NCI-H187 treated with DMSO at 0.1 percent for 48 hours (cell line): Measurements from ENCODE around the gene REPS1.
"Not testable (repeated sequence)": the region's sequence is repeated elsewhere in the genome, so short reads cannot be mapped to it uniquely, and the experiment has no call there.

Experiments used
- DNase-seq: peaks from one replicate; lab custom pipeline; 2025; lab: John Stamatoyannopoulos, UW

The REPS1 gene

GRCh38 chr6:138970159-138970558 is 17.9 kb downstream of the REPS1 start:
- DNase-seq = no peak

GRCh38 chr6:138966870-138967269 is 21.2 kb downstream of the REPS1 start:
- no peak for DNase-seq

GRCh38 chr6:138965971-138966370 is 22.1 kb downstream of the REPS1 start:
- DNase-seq = no peak

GRCh38 chr6:138965291-138965874 is 22.7 kb downstream of the REPS1 start:
- no peak for DNase-seq

- no peak for DNase-seq
Observed at GRCh38 chr6:138964012-138964411, 24.0 kb downstream of the REPS1 start.

GRCh38 chr6:138963531-138963930 is 24.5 kb downstream of the REPS1 start:
- no peak for DNase-seq

- no peak for DNase-seq
Observed at GRCh38 chr6:138963119-138963518, 24.9 kb downstream of the REPS1 start.

- DNase-seq = no peak
Observed at GRCh38 chr6:138959521-138959920, 28.5 kb downstream of the REPS1 start.

- DNase-seq = no peak
Observed at GRCh38 chr6:138958595-138958994, 29.5 kb downstream of the REPS1 start.

- no peak for DNase-seq
Observed at GRCh38 chr6:138957903-138958302, 30.1 kb downstream of the REPS1 start.

- DNase-seq = no peak
Observed at GRCh38 chr6:138957484-138957883, 30.6 kb downstream of the REPS1 start.

- no peak for DNase-seq
Observed at GRCh38 chr6:138956244-138956924, 31.7 kb downstream of the REPS1 start.

GRCh38 chr6:138955262-138955661 is 32.8 kb downstream of the REPS1 start:
- DNase-seq = no peak

- no peak for DNase-seq
Observed at GRCh38 chr6:138953451-138953850, 34.6 kb downstream of the REPS1 start.

GRCh38 chr6:138948546-138949179 is 39.4 kb downstream of the REPS1 start:
- DNase-seq = no peak

- no peak for DNase-seq
Observed at GRCh38 chr6:138948004-138948403, 40.0 kb downstream of the REPS1 start.

GRCh38 chr6:138945354-138945753 is 42.7 kb downstream of the REPS1 start:
- no peak for DNase-seq

GRCh38 chr6:138944412-138944811 is 43.6 kb downstream of the REPS1 start:
- DNase-seq = no peak

GRCh38 chr6:138943089-138943625 is 44.9 kb downstream of the REPS1 start:
- DNase-seq = no peak

GRCh38 chr6:138936873-138937272 is 51.2 kb downstream of the REPS1 start:
- DNase-seq = not testable (repeated sequence)

GRCh38 chr6:138931660-138932059 is 56.4 kb downstream of the REPS1 start:
- no peak for DNase-seq

- no peak for DNase-seq
Observed at GRCh38 chr6:138926579-138926978, 61.5 kb downstream of the REPS1 start.

- DNase-seq = no peak
Observed at GRCh38 chr6:138925806-138926205, 62.2 kb downstream of the REPS1 start.
